Measurements from ENCODE around the gene MAP7D2.

MAP7D2 gene

DNA sequence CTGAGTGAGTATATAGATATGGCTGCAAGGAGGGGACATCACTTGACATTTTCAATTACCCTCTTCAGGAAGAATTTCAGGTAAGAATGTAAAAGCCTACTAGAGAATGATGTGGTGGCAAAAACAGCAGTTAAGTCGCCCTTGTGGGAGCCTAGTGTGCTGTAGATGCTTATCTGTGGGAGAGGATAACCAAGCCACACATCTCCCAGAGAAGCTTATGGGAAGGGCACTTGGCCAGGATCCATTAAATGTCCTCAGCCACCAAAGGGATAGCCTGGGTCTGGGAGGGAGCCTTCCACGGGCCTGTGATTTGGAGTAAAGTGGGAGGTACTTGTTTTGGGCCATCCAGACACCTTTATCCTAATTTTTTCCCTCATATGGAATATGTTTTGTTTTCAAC, 84.5 kb downstream of the MAP7D2 start:
- Histone ChIP-seq H3K9ac (ENCODE audit: low read depth, low read length) (no peak overlapping the region), H3K9me3 (replicated peaks; ENCODE audit: low read length) (no peaks in the 10 kb centered on the region), H3K27me3 (ENCODE audit: control insufficient read depth, insufficient read depth, low read length) (no peaks in the 10 kb centered on the region), H3K4me3 (ENCODE audit: low read length) (no peak overlapping the region), H3K4me1 (ENCODE audit: control insufficient read depth, insufficient read depth, low read length) (no peaks in the 10 kb centered on the region), H3K36me3 (ENCODE audit: insufficient read depth, low read length) (no peaks in the 10 kb centered on the region), H3K4me2 (ENCODE audit: low read length) (no peak overlapping the region)

GRCh38 chrX:20029728-20030127, 87.0 kb downstream of the MAP7D2 start:
- Histone ChIP-seq H3K9me3 (replicated peaks; ENCODE audit: low read length) (no peaks in the 10 kb centered on the region), H3K4me2 (ENCODE audit: low read length) (no peak overlapping the region), H3K36me3 (ENCODE audit: insufficient read depth, low read length) (no peaks in the 10 kb centered on the region), H3K4me3 (ENCODE audit: low read length) (no peak overlapping the region), H3K27me3 (ENCODE audit: control insufficient read depth, insufficient read depth, low read length) (no peaks in the 10 kb centered on the region), H3K9ac (ENCODE audit: low read depth, low read length) (no peak overlapping the region), H3K4me1 (ENCODE audit: control insufficient read depth, insufficient read depth, low read length) (no peaks in the 10 kb centered on the region)

DNA sequence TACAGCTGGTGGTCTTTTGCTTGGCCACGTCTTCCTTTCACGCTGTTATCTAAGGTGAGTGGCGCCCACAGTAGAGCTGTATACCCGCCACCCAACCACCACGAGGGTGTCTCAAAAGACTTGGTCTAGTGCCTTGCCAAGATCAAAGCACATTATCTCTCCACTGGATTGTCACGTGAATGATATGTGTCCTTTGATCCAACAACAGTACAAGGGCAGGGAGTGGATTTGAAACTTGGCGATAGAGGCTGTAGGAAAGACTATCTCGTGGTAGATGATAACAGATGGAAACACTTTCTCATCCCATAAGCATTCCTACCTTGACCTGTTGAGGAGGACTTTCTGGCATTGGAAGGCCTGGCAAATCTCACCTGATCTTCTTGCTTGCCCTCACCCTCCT, 88.1 kb downstream of the MAP7D2 start:
- H3K9me3 ChIP-seq (replicated peaks; ENCODE audit: low read length) = no peaks in the 10 kb centered on the region
- H3K27me3 ChIP-seq (ENCODE audit: control insufficient read depth, insufficient read depth, low read length) = no peaks in the 10 kb centered on the region

GRCh38 chrX:20026278-20026677, 90.4 kb downstream of the MAP7D2 start:
- no peaks in the 10 kb centered on the region for H3K9me3 ChIP-seq (replicated peaks; ENCODE audit: low read length)
- no peaks in the 10 kb centered on the region for H3K4me1 ChIP-seq (ENCODE audit: control insufficient read depth, insufficient read depth, low read length)
- no peak overlapping the region for H3K4me3 ChIP-seq (ENCODE audit: low read length)
- no peaks in the 10 kb centered on the region for H3K27me3 ChIP-seq (ENCODE audit: control insufficient read depth, insufficient read depth, low read length)
- no peak overlapping the region for H3K4me2 ChIP-seq (ENCODE audit: low read length)
- H3K36me3 ChIP-seq (ENCODE audit: insufficient read depth, low read length) = no peaks in the 10 kb centered on the region
- H3K9ac ChIP-seq (ENCODE audit: low read depth, low read length) = no peak overlapping the region

More for the DNA sequence above, 88.1 kb downstream of the MAP7D2 start:
- H3K4me1 ChIP-seq (ENCODE audit: control insufficient read depth, insufficient read depth, low read length) = no peaks in the 10 kb centered on the region
- no peak overlapping the region for H3K4me3 ChIP-seq (ENCODE audit: low read length)
- no peak overlapping the region for H3K4me2 ChIP-seq (ENCODE audit: low read length)
- no peaks in the 10 kb centered on the region for H3K36me3 ChIP-seq (ENCODE audit: insufficient read depth, low read length)
- H3K9ac ChIP-seq (ENCODE audit: low read depth, low read length) = no peak overlapping the region

GRCh38 chrX:20019672-20020365, 96.9 kb downstream of the MAP7D2 start:
- H3K4me2 ChIP-seq (ENCODE audit: low read length) = no peak overlapping the region
- H3K9ac ChIP-seq (ENCODE audit: low read depth, low read length) = no peak overlapping the region
- H3K27me3 ChIP-seq (ENCODE audit: control insufficient read depth, insufficient read depth, low read length) = no peaks in the 10 kb centered on the region
- no peaks in the 10 kb centered on the region for H3K36me3 ChIP-seq (ENCODE audit: insufficient read depth, low read length)
- H3K4me3 ChIP-seq (ENCODE audit: low read length) = no peak overlapping the region
- H3K4me1 ChIP-seq (ENCODE audit: control insufficient read depth, insufficient read depth, low read length) = no peaks in the 10 kb centered on the region
- peaks cover 22% of the 10 kb centered on the region for H3K9me3 ChIP-seq (replicated peaks; ENCODE audit: low read length)

GRCh38 chrX:20016616-20016945, 100.1 kb downstream of the MAP7D2 start:
- no peaks in the 10 kb centered on the region for H3K4me1 ChIP-seq (ENCODE audit: control insufficient read depth, insufficient read depth, low read length)
- peaks cover 23% of the 10 kb centered on the region for H3K9me3 ChIP-seq (replicated peaks; ENCODE audit: low read length)
- H3K9ac ChIP-seq (ENCODE audit: low read depth, low read length) = no peak overlapping the region
- no peaks in the 10 kb centered on the region for H3K36me3 ChIP-seq (ENCODE audit: insufficient read depth, low read length)
- no peak overlapping the region for H3K4me2 ChIP-seq (ENCODE audit: low read length)
- H3K4me3 ChIP-seq (ENCODE audit: low read length) = no peak overlapping the region
- no peaks in the 10 kb centered on the region for H3K27me3 ChIP-seq (ENCODE audit: control insufficient read depth, insufficient read depth, low read length)

DNA sequence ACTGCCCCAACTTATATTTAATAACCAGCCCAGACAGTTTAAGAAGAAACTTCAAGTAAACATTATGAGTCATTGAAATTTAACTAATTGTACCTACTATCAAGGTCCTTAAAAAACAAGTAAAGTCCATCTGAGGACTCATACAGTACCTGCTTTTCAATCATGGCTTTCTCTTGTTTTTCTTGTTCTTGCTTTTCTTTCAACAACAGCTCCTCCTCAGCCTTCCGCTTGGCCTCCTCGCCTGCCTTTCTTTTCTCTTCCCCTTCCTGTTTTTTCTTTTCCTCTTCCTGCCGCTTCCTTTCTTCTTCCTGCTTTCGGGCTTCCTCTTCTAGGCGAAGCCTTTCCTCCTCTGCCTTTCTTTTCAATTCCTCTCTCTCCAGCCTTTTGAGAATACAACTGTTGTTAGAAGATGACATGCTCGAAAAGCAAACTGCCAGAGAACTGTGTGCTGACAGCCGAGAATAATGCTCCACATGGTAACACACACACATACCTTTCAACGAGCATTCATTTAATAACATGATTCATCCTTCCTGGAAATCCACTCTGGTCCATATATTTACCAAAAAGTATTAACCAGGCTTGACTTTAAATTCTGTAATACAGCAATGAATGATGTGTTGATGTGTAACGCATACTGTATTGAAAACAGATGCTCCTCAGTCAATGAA, 100.6 kb downstream of the MAP7D2 start:
- Histone ChIP-seq H3K36me3 (ENCODE audit: insufficient read depth, low read length) (no peaks in the 10 kb centered on the region), H3K9ac (ENCODE audit: low read depth, low read length) (no peak overlapping the region), H3K4me1 (ENCODE audit: control insufficient read depth, insufficient read depth, low read length) (no peaks in the 10 kb centered on the region), H3K27me3 (ENCODE audit: control insufficient read depth, insufficient read depth, low read length) (no peaks in the 10 kb centered on the region), H3K9me3 (replicated peaks; ENCODE audit: low read length) (peaks cover 23% of the 10 kb centered on the region), H3K4me2 (ENCODE audit: low read length) (no peak overlapping the region), H3K4me3 (ENCODE audit: low read length) (no peak overlapping the region)

GRCh38 chrX:20015422-20015821, 101.3 kb downstream of the MAP7D2 start:
- no peak overlapping the region for H3K9ac ChIP-seq (ENCODE audit: low read depth, low read length)
- H3K4me1 ChIP-seq (ENCODE audit: control insufficient read depth, insufficient read depth, low read length) = no peaks in the 10 kb centered on the region
- H3K4me3 ChIP-seq (ENCODE audit: low read length) = no peak overlapping the region
- no peaks in the 10 kb centered on the region for H3K27me3 ChIP-seq (ENCODE audit: control insufficient read depth, insufficient read depth, low read length)
- H3K9me3 ChIP-seq (replicated peaks; ENCODE audit: low read length) = peaks cover 23% of the 10 kb centered on the region
- H3K4me2 ChIP-seq (ENCODE audit: low read length) = no peak overlapping the region
- no peaks in the 10 kb centered on the region for H3K36me3 ChIP-seq (ENCODE audit: insufficient read depth, low read length)

DNA sequence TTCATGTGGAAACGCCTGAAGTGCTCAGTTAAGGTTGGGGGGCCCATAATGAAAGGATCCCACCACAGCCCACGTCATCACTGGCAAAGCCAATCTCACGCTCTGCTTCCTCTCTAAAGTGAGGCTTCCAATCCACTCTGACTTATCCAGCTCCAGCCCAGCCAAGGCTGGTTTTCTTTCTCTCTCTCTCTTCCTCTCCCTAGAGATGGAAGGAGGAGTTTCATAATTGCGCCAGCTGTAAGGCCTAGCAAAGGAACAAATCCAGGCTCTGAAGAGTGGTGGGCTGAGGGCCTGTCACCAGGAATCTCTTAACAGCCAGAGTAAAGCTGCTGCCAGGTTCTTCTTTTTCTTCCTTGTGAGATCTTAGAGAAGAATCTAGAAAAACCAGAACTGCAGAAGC, 105.1 kb downstream of the MAP7D2 start:
- H3K9ac ChIP-seq (ENCODE audit: low read depth, low read length) = no peak overlapping the region
- H3K36me3 ChIP-seq (ENCODE audit: insufficient read depth, low read length) = no peaks in the 10 kb centered on the region
- peaks cover 18% of the 10 kb centered on the region for H3K9me3 ChIP-seq (replicated peaks; ENCODE audit: low read length)
- no peak overlapping the region for H3K4me3 ChIP-seq (ENCODE audit: low read length)
- no peaks in the 10 kb centered on the region for H3K4me1 ChIP-seq (ENCODE audit: control insufficient read depth, insufficient read depth, low read length)
- H3K27me3 ChIP-seq (ENCODE audit: control insufficient read depth, insufficient read depth, low read length) = no peaks in the 10 kb centered on the region
- H3K4me2 ChIP-seq (ENCODE audit: low read length) = no peak overlapping the region

GRCh38 chrX:20007962-20008622, 108.6 kb downstream of the MAP7D2 start:
- no peak overlapping the region for H3K4me2 ChIP-seq (ENCODE audit: low read length)
- no peaks in the 10 kb centered on the region for H3K27me3 ChIP-seq (ENCODE audit: control insufficient read depth, insufficient read depth, low read length)
- H3K4me1 ChIP-seq (ENCODE audit: control insufficient read depth, insufficient read depth, low read length) = no peaks in the 10 kb centered on the region
- H3K9ac ChIP-seq (ENCODE audit: low read depth, low read length) = no peak overlapping the region
- no peaks in the 10 kb centered on the region for H3K36me3 ChIP-seq (ENCODE audit: insufficient read depth, low read length)
- H3K9me3 ChIP-seq (replicated peaks; ENCODE audit: low read length) = no peaks in the 10 kb centered on the region
- no peak overlapping the region for H3K4me3 ChIP-seq (ENCODE audit: low read length)

GRCh38 chrX:20005883-20006282, 110.8 kb downstream of the MAP7D2 start:
- Histone ChIP-seq H3K9ac (ENCODE audit: low read depth, low read length) (no peak overlapping the region), H3K4me2 (ENCODE audit: low read length) (no peak overlapping the region), H3K4me3 (ENCODE audit: low read length) (no peak overlapping the region), H3K9me3 (replicated peaks; ENCODE audit: low read length) (no peaks in the 10 kb centered on the region), H3K27me3 (ENCODE audit: control insufficient read depth, insufficient read depth, low read length) (no peaks in the 10 kb centered on the region), H3K4me1 (ENCODE audit: control insufficient read depth, insufficient read depth, low read length) (no peaks in the 10 kb centered on the region), H3K36me3 (ENCODE audit: insufficient read depth, low read length) (no peaks in the 10 kb centered on the region)

DNA sequence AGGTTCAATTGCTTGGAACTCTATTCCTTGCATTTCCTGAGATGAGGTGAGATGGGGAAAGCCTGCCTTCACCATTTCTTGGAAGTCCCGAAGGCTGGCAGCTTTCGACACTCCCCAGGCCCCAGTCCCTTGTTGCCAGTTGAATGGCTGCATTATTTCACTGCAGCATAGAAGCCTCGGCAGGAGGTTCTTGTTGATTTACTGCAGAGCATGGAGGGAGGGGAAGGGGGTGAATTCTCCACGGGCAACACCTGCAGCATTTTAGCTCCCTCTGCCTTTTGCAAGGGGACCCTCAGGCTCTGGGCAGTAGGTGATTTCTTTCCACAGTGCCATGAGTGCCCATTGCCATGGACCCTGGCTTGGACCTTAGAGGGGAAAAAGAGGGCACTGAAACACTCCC, 115.1 kb downstream of the MAP7D2 start:
- H3K27me3 ChIP-seq (ENCODE audit: control insufficient read depth, insufficient read depth, low read length) = no peaks in the 10 kb centered on the region
- no peak overlapping the region for H3K4me2 ChIP-seq (ENCODE audit: low read length)

More for the DNA sequence above, 115.1 kb downstream of the MAP7D2 start:
- Histone ChIP-seq H3K9me3 (replicated peaks; ENCODE audit: low read length) (no peaks in the 10 kb centered on the region), H3K9ac (ENCODE audit: low read depth, low read length) (no peak overlapping the region), H3K36me3 (ENCODE audit: insufficient read depth, low read length) (no peaks in the 10 kb centered on the region), H3K4me1 (ENCODE audit: control insufficient read depth, insufficient read depth, low read length) (no peaks in the 10 kb centered on the region), H3K4me3 (ENCODE audit: low read length) (no peak overlapping the region)

All from skeletal muscle satellite cell (primary cell).